ENCODE measurements around the gene TRDN. TPM values are rescaled to one million over a fixed set of nuclear protein-coding genes. Genes with fewer than 3 reads are reported as not detected.

Gene TRDN
- total and polyA plus RNA-seq, 2 experiments from 2014 or later = 0.10 to 0.48 TPM

- Histone ChIP-seq H3K79me2 (no peaks in the 10 kb centered on the region), H3K4me3 (no peak overlapping the region), H3K27ac (no peak overlapping the region), H3K4me2 (no peak overlapping the region), H3K9me2 (replicated peaks; ENCODE audit: insufficient read depth) (no peaks in the 10 kb centered on the region), H3K27me3 (no peaks in the 10 kb centered on the region), H3K9me3 (ENCODE audit: low read depth) (no peaks in the 10 kb centered on the region), H2AFZ (no peak overlapping the region), H3K4me1 (ENCODE audit: insufficient read depth) (no peaks in the 10 kb centered on the region), H4K20me1 (ENCODE audit: insufficient read depth, poor library complexity, severe bottlenecking) (no peaks in the 10 kb centered on the region), H3K36me3 (replicated peaks; ENCODE audit: insufficient read depth, low read depth) (no peaks in the 10 kb centered on the region)
- 77% methylated on average over 6 of the region's 6 CpGs for WGBS (ENCODE audit: low lambda C conversion rate, missing lambda C conversion rate)
- TF ChIP-seq EZH2 (IDR thresholded peaks at IDR 0.05; ENCODE audit: borderline replicate concordance) = no peak
- TF ChIP-seq EZH2phosphoT487 (IDR thresholded peaks at IDR 0.05; ENCODE audit: low read depth, severe bottlenecking, unreplicated experiment) = no peak
- TF ChIP-seq CTCF (IDR thresholded peaks at IDR 0.05; ENCODE audit: poor library complexity) = no peak
- DNase-seq (ENCODE audit: low spot score) = no peak
Observed at GRCh38 chr6:123640567-123641187, 3.9 kb upstream of the TRDN start.

- Histone ChIP-seq H3K36me3 (replicated peaks; ENCODE audit: insufficient read depth, low read depth) (no peaks in the 10 kb centered on the region), H3K4me2 (no peak overlapping the region), H3K9me2 (replicated peaks; ENCODE audit: insufficient read depth) (no peaks in the 10 kb centered on the region), H4K20me1 (ENCODE audit: insufficient read depth, poor library complexity, severe bottlenecking) (no peaks in the 10 kb centered on the region), H3K4me3 (no peak overlapping the region), H3K9me3 (ENCODE audit: low read depth) (no peaks in the 10 kb centered on the region), H2AFZ (no peak overlapping the region), H3K27ac (no peak overlapping the region), H3K4me1 (ENCODE audit: insufficient read depth) (no peaks in the 10 kb centered on the region), H3K79me2 (no peaks in the 10 kb centered on the region), H3K27me3 (no peaks in the 10 kb centered on the region)
- WGBS (ENCODE audit: low lambda C conversion rate, missing lambda C conversion rate) = 71% methylated on average over 1 of the region's 1 CpG
- TF ChIP-seq CTCF (IDR thresholded peaks at IDR 0.05; ENCODE audit: poor library complexity) (no peak), EZH2 (IDR thresholded peaks at IDR 0.05; ENCODE audit: borderline replicate concordance) (no peak), EZH2phosphoT487 (IDR thresholded peaks at IDR 0.05; ENCODE audit: low read depth, severe bottlenecking, unreplicated experiment) (no peak)
- DNase-seq (ENCODE audit: low spot score) = no peak
Observed at GRCh38 chr6:123638865-123639264, 2.1 kb upstream of the TRDN start.

GRCh38 chr6:123636282-123636681 lies 468 bp downstream of the TRDN start:
- Histone ChIP-seq H3K79me2 (no peaks in the 10 kb centered on the region), H3K27me3 (no peaks in the 10 kb centered on the region), H3K4me1 (ENCODE audit: insufficient read depth) (no peaks in the 10 kb centered on the region), H4K20me1 (ENCODE audit: insufficient read depth, poor library complexity, severe bottlenecking) (no peaks in the 10 kb centered on the region), H3K9me2 (replicated peaks; ENCODE audit: insufficient read depth) (no peaks in the 10 kb centered on the region), H3K36me3 (replicated peaks; ENCODE audit: insufficient read depth, low read depth) (no peaks in the 10 kb centered on the region), H3K27ac (no peak overlapping the region), H3K9me3 (ENCODE audit: low read depth) (no peaks in the 10 kb centered on the region), H3K4me3 (no peak overlapping the region), H3K4me2 (no peak overlapping the region), H2AFZ (peak overlapping the region; percentile 29)
- no peak for DNase-seq (ENCODE audit: low spot score)
- 81% methylated on average over 1 of the region's 1 CpG for WGBS (ENCODE audit: low lambda C conversion rate, missing lambda C conversion rate)
- TF ChIP-seq EZH2phosphoT487 (IDR thresholded peaks at IDR 0.05; ENCODE audit: low read depth, severe bottlenecking, unreplicated experiment) (no peak), CTCF (IDR thresholded peaks at IDR 0.05; ENCODE audit: poor library complexity) (no peak), EZH2 (IDR thresholded peaks at IDR 0.05; ENCODE audit: borderline replicate concordance) (no peak)
